Measurements from ENCODE around the gene REC114. TPM values are rescaled to one million over a fixed set of nuclear protein-coding genes. Genes with fewer than 3 reads are reported as not detected.
"Not testable (repeated sequence)": the region's sequence is repeated elsewhere in the genome, so short reads cannot be mapped to it uniquely, and the experiment has no call there.

The REC114 gene
- total and polyA plus RNA-seq, 12 donors, result 0.40 TPM; not detected in 11

- TF ChIP-seq CTCF (IDR thresholded peaks at IDR 0.05), result no peak
- no peak for TF ChIP-seq POLR2A (IDR thresholded peaks at IDR 0.05)
- intact Hi-C loops (cut with DNase I), result no loop called here
- Histone ChIP-seq H3K4me3 (no peak overlapping the region), H3K36me3 (replicated peaks in 1 of 2) (no peaks in the 10 kb centered on the region), H3K4me1 (replicated peaks in 1 of 2) (no peaks in the 10 kb centered on the region), H3K27ac (no peak overlapping the region), H3K9me3 (replicated peaks in 1 of 3) (no peaks in the 10 kb centered on the region), H3K27me3 (no peaks in the 10 kb centered on the region)
- 95 to 97% (median 97%) methylated on average over 10 of the region's 10 CpGs for WGBS, 4 donors
- no peak for DNase-seq
Observed at GRCh38 chr15:73538563-73539211, 95.7 kb downstream of the REC114 start.

- no peak for DNase-seq
- intact Hi-C loops (cut with DNase I), result no loop called here
- no peaks in the 10 kb centered on the region for H3K4me1 ChIP-seq (replicated peaks in 1 of 2)
- no peak overlapping the region for H3K4me3 ChIP-seq
- TF ChIP-seq CTCF (IDR thresholded peaks at IDR 0.05) (no peak), POLR2A (IDR thresholded peaks at IDR 0.05) (no peak)
- no peak overlapping the region for H3K27ac ChIP-seq
- no peaks in the 10 kb centered on the region for H3K9me3 ChIP-seq (replicated peaks in 1 of 3)
- WGBS, 4 donors, result 77 to 93% (median 84%) methylated on average over 8 to 9 of the region's 9 CpGs
- H3K27me3 ChIP-seq, result no peaks in the 10 kb centered on the region
- no peaks in the 10 kb centered on the region for H3K36me3 ChIP-seq (replicated peaks in 1 of 2)
Observed at GRCh38 chr15:73539212-73540128, 96.5 kb downstream of the REC114 start.

- Histone ChIP-seq H3K4me1 (replicated peaks in 1 of 2) (no peaks in the 10 kb centered on the region), H3K4me3 (no peak overlapping the region), H3K27ac (no peak overlapping the region), H3K27me3 (no peaks in the 10 kb centered on the region), H3K9me3 (replicated peaks in 1 of 3) (no peaks in the 10 kb centered on the region), H3K36me3 (replicated peaks in 1 of 2) (no peaks in the 10 kb centered on the region)
- no peak for DNase-seq
- TF ChIP-seq POLR2A (IDR thresholded peaks at IDR 0.05), result no peak
- no peak for TF ChIP-seq CTCF (IDR thresholded peaks at IDR 0.05)
- WGBS, 4 donors, result 66 to 94% (median 75%) methylated on average over 3 of the region's 3 CpGs
- intact Hi-C loops (cut with DNase I), result no loop called here
Observed at GRCh38 chr15:73540161-73540560, 97.2 kb downstream of the REC114 start.

GRCh38 chr15:73541479-73541878, 98.5 kb downstream of the REC114 start:
- H3K27ac ChIP-seq, result no peak overlapping the region
- no peaks in the 10 kb centered on the region for H3K9me3 ChIP-seq (replicated peaks in 1 of 3)
- intact Hi-C loops (cut with DNase I), result no loop called here
- no peak for DNase-seq
- no peaks in the 10 kb centered on the region for H3K27me3 ChIP-seq
- H3K36me3 ChIP-seq (replicated peaks in 1 of 2), result no peaks in the 10 kb centered on the region
- TF ChIP-seq CTCF (IDR thresholded peaks at IDR 0.05) (no peak), POLR2A (IDR thresholded peaks at IDR 0.05) (no peak)
- H3K4me3 ChIP-seq, result no peak overlapping the region
- H3K4me1 ChIP-seq (replicated peaks in 1 of 2), result no peaks in the 10 kb centered on the region

- DNase-seq; H3K36me3 ChIP-seq (replicated peaks in 1 of 2); H3K27me3 ChIP-seq; intact Hi-C loops (cut with DNase I); H3K27ac ChIP-seq; H3K9me3 ChIP-seq (replicated peaks in 1 of 3); H3K4me1 ChIP-seq (replicated peaks in 1 of 2); H3K4me3 ChIP-seq: not testable (repeated sequence)
- WGBS, 4 donors, result 93 to 98% (median 93%) methylated on average over 3 of the region's 3 CpGs
Observed at GRCh38 chr15:73548925-73549324, 106.0 kb downstream of the REC114 start.

Measured in adrenal gland (tissue), 12 donors.